ENCODE data around the gene KIAA1958.

The KIAA1958 gene

DNA sequence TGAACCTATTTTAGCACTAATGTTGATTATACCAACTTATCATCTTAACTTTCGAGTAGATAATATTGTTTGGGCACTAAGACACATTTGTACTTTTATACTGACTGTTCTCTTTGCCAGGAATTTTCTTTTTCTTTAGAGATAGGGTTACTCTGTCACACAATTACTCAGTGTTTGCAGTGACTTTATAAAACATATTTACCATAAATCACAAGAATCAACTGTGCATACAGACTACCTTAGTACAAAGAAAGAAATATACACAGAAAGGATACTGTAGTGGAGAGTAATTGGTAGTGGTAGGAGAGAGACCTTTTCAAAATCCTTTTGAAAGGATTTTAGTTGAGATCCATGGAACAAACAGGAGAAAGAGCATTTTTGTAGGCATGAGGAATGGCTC is 40.3 kb downstream of the KIAA1958 start:
- no peaks in the 10 kb centered on the region for H4K20me1 ChIP-seq (ENCODE audit: insufficient read depth, low read length)

DNA sequence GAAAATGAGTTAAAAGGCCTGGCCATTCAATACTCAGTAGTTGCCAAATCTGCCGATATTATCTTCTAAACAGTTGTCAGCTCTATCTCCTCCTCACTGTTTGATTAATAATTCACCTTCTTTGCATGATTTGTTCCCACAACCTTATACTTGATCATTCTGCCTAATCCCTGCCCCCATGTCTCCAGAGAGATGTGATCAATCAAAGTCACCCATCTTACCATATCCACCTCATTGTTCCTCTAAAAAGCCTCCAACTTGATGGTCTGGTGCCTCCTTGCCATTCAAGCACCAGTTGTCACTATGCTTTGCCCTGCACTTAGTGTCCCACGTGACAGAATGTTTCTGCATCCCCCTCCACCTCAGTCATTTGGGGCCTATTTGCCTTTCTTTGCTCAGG is 41.3 kb downstream of the KIAA1958 start:
- Histone ChIP-seq H3K4me2 (ENCODE audit: low read length) (no peak overlapping the region), H3K36me3 (ENCODE audit: insufficient read depth, low read length) (no peaks in the 10 kb centered on the region), H3K4me3 (ENCODE audit: low read depth, low read length, poor library complexity, severe bottlenecking) (no peak overlapping the region), H3K9me3 (ENCODE audit: low read length) (no peaks in the 10 kb centered on the region), H3K4me1 (ENCODE audit: insufficient read depth, low read length, severe bottlenecking) (no peaks in the 10 kb centered on the region), H4K20me1 (ENCODE audit: insufficient read depth, low read length) (no peaks in the 10 kb centered on the region), H3K9ac (ENCODE audit: low read length) (no peak overlapping the region), H3K9me2 (ENCODE audit: low read depth, low read length) (no peaks in the 10 kb centered on the region), H2AFZ (ENCODE audit: low read length) (no peak overlapping the region), H3K79me2 (ENCODE audit: insufficient read depth, low read length) (peaks cover 57% of the 10 kb centered on the region), H3F3A (ENCODE audit: insufficient read depth, low read length) (no peaks in the 10 kb centered on the region), H3K27ac (ENCODE audit: low read depth, low read length, poor library complexity, severe bottlenecking) (no peak overlapping the region), H3K27me3 (ENCODE audit: insufficient read depth, low read length) (no peaks in the 10 kb centered on the region)
- TF ChIP-seq, protein P1, sequence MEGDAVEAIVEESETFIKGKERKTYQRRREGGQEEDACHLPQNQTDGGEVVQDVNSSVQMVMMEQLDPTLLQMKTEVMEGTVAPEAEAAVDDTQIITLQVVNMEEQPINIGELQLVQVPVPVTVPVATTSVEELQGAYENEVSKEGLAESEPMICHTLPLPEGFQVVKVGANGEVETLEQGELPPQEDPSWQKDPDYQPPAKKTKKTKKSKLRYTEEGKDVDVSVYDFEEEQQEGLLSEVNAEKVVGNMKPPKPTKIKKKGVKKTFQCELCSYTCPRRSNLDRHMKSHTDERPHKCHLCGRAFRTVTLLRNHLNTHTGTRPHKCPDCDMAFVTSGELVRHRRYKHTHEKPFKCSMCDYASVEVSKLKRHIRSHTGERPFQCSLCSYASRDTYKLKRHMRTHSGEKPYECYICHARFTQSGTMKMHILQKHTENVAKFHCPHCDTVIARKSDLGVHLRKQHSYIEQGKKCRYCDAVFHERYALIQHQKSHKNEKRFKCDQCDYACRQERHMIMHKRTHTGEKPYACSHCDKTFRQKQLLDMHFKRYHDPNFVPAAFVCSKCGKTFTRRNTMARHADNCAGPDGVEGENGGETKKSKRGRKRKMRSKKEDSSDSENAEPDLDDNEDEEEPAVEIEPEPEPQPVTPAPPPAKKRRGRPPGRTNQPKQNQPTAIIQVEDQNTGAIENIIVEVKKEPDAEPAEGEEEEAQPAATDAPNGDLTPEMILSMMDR (IDR thresholded peaks at IDR 0.05; ENCODE audit: low read length): no peak
- no peak for TF ChIP-seq EZH2 (IDR thresholded peaks at IDR 0.05; ENCODE audit: borderline replicate concordance, low read length)

More for the DNA sequence above, 40.3 kb downstream of the KIAA1958 start:
- Histone ChIP-seq H2AFZ (ENCODE audit: low read length) (no peak overlapping the region), H3K4me2 (ENCODE audit: low read length) (no peak overlapping the region), H3K27ac (ENCODE audit: low read depth, low read length, poor library complexity, severe bottlenecking) (no peak overlapping the region), H3K4me3 (ENCODE audit: low read depth, low read length, poor library complexity, severe bottlenecking) (no peak overlapping the region), H3K36me3 (ENCODE audit: insufficient read depth, low read length) (no peaks in the 10 kb centered on the region), H3K9ac (ENCODE audit: low read length) (no peak overlapping the region), H3K9me2 (ENCODE audit: low read depth, low read length) (no peaks in the 10 kb centered on the region), H3K27me3 (ENCODE audit: insufficient read depth, low read length) (no peaks in the 10 kb centered on the region), H3F3A (ENCODE audit: insufficient read depth, low read length) (no peaks in the 10 kb centered on the region), H3K9me3 (ENCODE audit: low read length) (no peaks in the 10 kb centered on the region), H3K79me2 (ENCODE audit: insufficient read depth, low read length) (peaks cover 49% of the 10 kb centered on the region), H3K4me1 (ENCODE audit: insufficient read depth, low read length, severe bottlenecking) (no peaks in the 10 kb centered on the region)
- TF ChIP-seq, protein P1 (IDR thresholded peaks at IDR 0.05; ENCODE audit: low read length): no peak
- no peak for TF ChIP-seq EZH2 (IDR thresholded peaks at IDR 0.05; ENCODE audit: borderline replicate concordance, low read length)

DNA sequence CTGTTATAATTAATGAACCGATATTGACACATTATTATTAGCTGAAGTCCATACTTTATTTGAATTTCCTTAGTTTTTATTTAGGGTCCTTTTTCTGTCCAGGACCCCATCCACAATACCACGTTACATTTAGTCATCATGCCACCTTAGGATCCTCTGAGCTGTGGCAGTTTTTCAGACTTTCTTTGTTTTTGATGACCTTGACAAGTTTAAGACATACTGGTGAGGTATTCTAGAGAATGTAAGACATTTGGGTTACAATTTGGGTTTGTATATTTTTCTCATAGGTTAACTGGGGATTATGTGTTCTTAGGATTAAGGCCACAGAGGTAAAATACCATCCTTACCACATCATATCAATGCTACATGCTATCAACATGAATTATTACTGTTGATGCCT is 42.7 kb downstream of the KIAA1958 start:
- no peaks in the 10 kb centered on the region for H3K9me2 ChIP-seq (ENCODE audit: low read depth, low read length)
- no peaks in the 10 kb centered on the region for H3K4me1 ChIP-seq (ENCODE audit: insufficient read depth, low read length, severe bottlenecking)
- H3K4me3 ChIP-seq (ENCODE audit: low read depth, low read length, poor library complexity, severe bottlenecking): no peak overlapping the region
- H3K9me3 ChIP-seq (ENCODE audit: low read length): no peaks in the 10 kb centered on the region
- H3K27ac ChIP-seq (ENCODE audit: low read depth, low read length, poor library complexity, severe bottlenecking): no peak overlapping the region
- no peak overlapping the region for H2AFZ ChIP-seq (ENCODE audit: low read length)
- no peaks in the 10 kb centered on the region for H3K36me3 ChIP-seq (ENCODE audit: insufficient read depth, low read length)
- no peak for TF ChIP-seq EZH2 (IDR thresholded peaks at IDR 0.05; ENCODE audit: borderline replicate concordance, low read length)
- TF ChIP-seq, protein P1 (IDR thresholded peaks at IDR 0.05; ENCODE audit: low read length): no peak
- H3K27me3 ChIP-seq (ENCODE audit: insufficient read depth, low read length): no peaks in the 10 kb centered on the region
- H3K4me2 ChIP-seq (ENCODE audit: low read length): no peak overlapping the region
- no peaks in the 10 kb centered on the region for H4K20me1 ChIP-seq (ENCODE audit: insufficient read depth, low read length)
- peaks cover 54% of the 10 kb centered on the region for H3K79me2 ChIP-seq (ENCODE audit: insufficient read depth, low read length)
- no peak overlapping the region for H3K9ac ChIP-seq (ENCODE audit: low read length)
- no peaks in the 10 kb centered on the region for H3F3A ChIP-seq (ENCODE audit: insufficient read depth, low read length)
